Cortex of kidney (tissue), 1 donor: ENCODE measurements around the gene COX20.

ENCODE experiments used
- DNase-seq: peaks from one replicate; lab custom pipeline; 2025; lab: John Stamatoyannopoulos, UW

Gene COX20

GRCh38 chr1:244874974-244875579 is 39.6 kb downstream of the COX20 start:
- DNase-seq, result no peak

DNA sequence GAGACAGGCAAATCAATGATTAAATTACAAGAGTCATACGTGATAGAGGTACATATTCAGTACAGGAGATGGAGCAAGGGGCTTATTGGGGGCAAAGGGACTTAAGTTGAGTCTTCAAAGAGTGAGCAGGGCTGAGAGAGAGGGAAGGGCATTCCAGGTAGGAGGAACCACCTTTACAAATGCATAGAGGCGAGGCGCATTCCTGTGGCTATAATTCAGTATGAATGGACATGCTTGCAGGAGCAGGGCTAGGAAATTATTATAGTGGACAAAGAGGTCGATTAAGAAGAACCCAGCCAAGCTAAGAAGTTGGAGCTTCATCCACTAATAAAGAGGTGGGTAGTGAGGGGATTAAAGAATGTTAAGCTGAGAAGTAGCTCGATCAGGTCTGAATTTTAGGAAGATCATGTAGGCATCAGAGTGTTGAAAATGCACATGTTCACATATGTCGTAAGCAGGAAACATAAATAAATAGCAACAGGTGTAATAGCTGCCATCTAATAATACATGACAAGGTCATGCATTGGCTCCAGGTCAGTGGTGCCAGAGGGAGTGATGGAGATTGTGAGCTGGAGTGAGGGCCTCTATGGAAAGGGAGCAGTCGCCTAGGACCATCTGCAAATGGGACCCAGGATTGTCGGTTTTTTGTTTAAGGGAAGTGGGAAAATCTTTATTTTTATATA is 40.9 kb downstream of the COX20 start:
- no peak for DNase-seq

- no peak for DNase-seq
These were observed 43.2 kb downstream of the COX20 start for GRCh38 chr1:244878681-244879080.

DNA sequence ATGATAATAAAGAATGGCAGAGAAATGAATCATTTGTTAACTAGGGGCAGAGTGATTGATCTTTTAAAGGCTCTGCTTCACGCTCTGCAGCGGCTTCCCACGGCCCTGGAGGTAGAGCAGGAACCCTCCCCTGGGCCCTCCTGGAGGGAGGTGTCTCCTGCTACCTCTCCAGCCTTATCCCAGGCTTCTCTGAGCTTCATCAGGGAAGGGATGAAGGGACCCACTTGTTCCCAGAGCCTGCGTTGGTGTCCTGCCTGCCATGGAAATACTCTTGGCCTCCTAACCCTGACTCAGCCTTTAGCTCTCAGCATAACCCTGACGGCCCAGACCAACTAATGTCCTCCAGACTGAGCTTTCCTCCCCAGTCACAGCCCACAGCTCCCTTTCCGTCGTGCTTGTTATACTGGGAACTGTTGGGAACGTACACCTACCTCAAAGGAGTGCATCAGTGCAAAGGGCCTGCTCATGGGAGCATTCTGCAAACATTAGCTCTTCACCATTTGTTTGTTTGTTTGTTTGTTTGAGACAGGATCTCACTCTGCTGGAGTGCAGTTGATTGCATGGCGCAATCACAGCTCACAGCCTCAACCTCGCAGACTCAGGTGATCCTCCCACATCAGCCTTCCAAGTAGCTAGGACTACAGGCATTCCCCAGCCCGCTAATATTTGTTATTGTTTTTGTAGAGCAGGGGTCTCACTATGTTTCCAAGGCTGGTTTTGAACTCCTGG is 46.3 kb downstream of the COX20 start:
- DNase-seq, result no peak

DNA sequence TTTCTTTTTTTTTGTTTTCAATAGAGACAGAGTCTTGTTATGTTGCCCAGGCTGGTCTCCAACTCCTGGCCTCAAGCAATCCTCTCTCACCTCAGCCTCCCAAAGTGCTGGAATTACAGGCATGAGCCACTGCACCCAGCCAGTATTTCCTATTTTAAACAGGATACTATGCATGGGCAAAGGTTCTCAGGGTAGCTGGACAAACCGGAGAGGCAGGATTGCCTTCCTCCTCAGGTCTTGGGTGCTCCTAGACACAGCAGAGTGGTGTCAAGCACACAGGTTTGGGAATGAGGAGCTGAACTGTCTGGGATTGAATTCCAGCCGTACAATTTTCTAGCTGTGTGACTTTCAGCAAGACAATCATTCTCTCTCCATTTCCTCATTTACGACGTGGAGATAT is 51.8 kb downstream of the COX20 start:
- no peak for DNase-seq

- no peak for DNase-seq
These were observed 58.4 kb downstream of the COX20 start for GRCh38 chr1:244893836-244894235.
